ENCODE data around the gene ACTRT2.

GRCh38 chr1:3026124-3026523 lies 4.9 kb downstream of the ACTRT2 start:
- TF ChIP-seq POLR2A (IDR thresholded peaks at IDR 0.05; ENCODE audit: low read length) (no peak), GATA1 (IDR thresholded peaks at IDR 0.05; ENCODE audit: low read depth, low read length) (no peak)
